ENCODE data around the gene KRTAP3-3.
"Not testable (repeated sequence)": the region's sequence is repeated elsewhere in the genome, so short reads cannot be mapped to it uniquely, and the experiment has no call there.

The KRTAP3-3 gene

GRCh38 chr17:40993839-40994238 lies at the start of gene KRTAP3-3:
KRTAP3-3 (minus strand) TSS chr17:40994164; CDS start chr17:40994097, 67 bp downstream.
- no peak for DNase-seq

GRCh38 chr17:41042953-41043352 lies 49.0 kb upstream of the KRTAP3-3 start:
- no peak for DNase-seq

GRCh38 chr17:41040783-41041571 lies 47.0 kb upstream of the KRTAP3-3 start, which contains the start of gene KRTAP1-1:
KRTAP1-1 (minus strand) TSS chr17:41041450; CDS start chr17:41041397, 53 bp downstream.
- DNase-seq: not testable (repeated sequence)

- DNase-seq: no peak
Observed at GRCh38 chr17:41037853-41038350, 43.9 kb upstream of the KRTAP3-3 start.

GRCh38 chr17:41034346-41034935 lies 40.5 kb upstream of the KRTAP3-3 start, which contains the start of gene KRTAP1-3:
KRTAP1-3 (minus strand) TSS chr17:41034874; CDS start chr17:41034821, 53 bp downstream.
- DNase-seq: not testable (repeated sequence)

GRCh38 chr17:41029633-41030245 lies 35.8 kb upstream of the KRTAP3-3 start, which contains the start of gene KRTAP1-4:
KRTAP1-4 (minus strand) TSS chr17:41030195; CDS start chr17:41030078, 117 bp downstream.
- no peak for DNase-seq

- DNase-seq: no peak
Observed at GRCh38 chr17:41026715-41027471, 32.9 kb upstream of the KRTAP3-3 start, which contains the start of gene KRTAP1-5. KRTAP1-5 (minus strand) TSS chr17:41027208; CDS start chr17:41027155, 53 bp downstream.

- no peak for DNase-seq
Observed at GRCh38 chr17:41024697-41025096, 30.7 kb upstream of the KRTAP3-3 start.

GRCh38 chr17:41020336-41020735 lies 26.4 kb upstream of the KRTAP3-3 start:
- no peak for DNase-seq

- DNase-seq: no peak
Observed at GRCh38 chr17:41019415-41019814, 25.5 kb upstream of the KRTAP3-3 start.

- no peak for DNase-seq
Observed at GRCh38 chr17:41018541-41018940, 24.6 kb upstream of the KRTAP3-3 start.

- no peak for DNase-seq
Observed at GRCh38 chr17:41016578-41017215, 22.7 kb upstream of the KRTAP3-3 start.

GRCh38 chr17:41015454-41015853 lies 21.5 kb upstream of the KRTAP3-3 start:
- no peak for DNase-seq

- no peak for DNase-seq
Observed at GRCh38 chr17:41013606-41014005, 19.6 kb upstream of the KRTAP3-3 start.

GRCh38 chr17:41013181-41013580 lies 19.2 kb upstream of the KRTAP3-3 start:
- DNase-seq: no peak

GRCh38 chr17:41012326-41013120 lies 18.6 kb upstream of the KRTAP3-3 start:
- no peak for DNase-seq

- DNase-seq: no peak
Observed at GRCh38 chr17:41010441-41010840, 16.5 kb upstream of the KRTAP3-3 start.

- DNase-seq: no peak
Observed at GRCh38 chr17:41009936-41010335, 16.0 kb upstream of the KRTAP3-3 start.

GRCh38 chr17:41009301-41009760 lies 15.4 kb upstream of the KRTAP3-3 start:
- DNase-seq: no peak

GRCh38 chr17:41008811-41009210 lies 14.8 kb upstream of the KRTAP3-3 start, which contains the start of gene KRTAP3-1:
KRTAP3-1 (minus strand) TSS chr17:41009128; CDS start chr17:41009074, 54 bp downstream.
- no peak for DNase-seq

- DNase-seq: no peak
Observed at GRCh38 chr17:41004397-41004796, 10.4 kb upstream of the KRTAP3-3 start.
